ENCODE results near the gene MAPK8IP1.

Gene MAPK8IP1

GRCh38 chr11:45934580-45935318 is 49.3 kb downstream of the MAPK8IP1 start:
- Mint-ChIP-seq H3K36me3 (ENCODE audit: low read depth) (peaks cover 50% of the 10 kb centered on the region), H3K27ac (peak overlapping the region; percentile 36), H3K4me1 (peaks cover 37% of the 10 kb centered on the region), H3K4me3 (no peak overlapping the region), H3K27me3 (ENCODE audit: low read depth, poor library complexity) (peaks cover 4% of the 10 kb centered on the region), H3K9me3 (no peaks in the 10 kb centered on the region)
- TF ChIP-seq CTCF (IDR thresholded peaks at IDR 0.05): no peak
- no peak for DNase-seq

GRCh38 chr11:45935349-45936064 is 50.1 kb downstream of the MAPK8IP1 start:
- Mint-ChIP-seq H3K27ac (no peak overlapping the region), H3K4me1 (peaks cover 31% of the 10 kb centered on the region), H3K36me3 (ENCODE audit: low read depth) (peaks cover 52% of the 10 kb centered on the region), H3K27me3 (ENCODE audit: low read depth, poor library complexity) (no peaks in the 10 kb centered on the region), H3K4me3 (no peak overlapping the region), H3K9me3 (no peaks in the 10 kb centered on the region)
- TF ChIP-seq CTCF (IDR thresholded peaks at IDR 0.05): no peak
- no peak for DNase-seq

- H3K4me3 Mint-ChIP-seq: no peak overlapping the region
- no peak for TF ChIP-seq CTCF (IDR thresholded peaks at IDR 0.05)
- no peak for DNase-seq
- peaks cover 55% of the 10 kb centered on the region for H3K36me3 Mint-ChIP-seq (ENCODE audit: low read depth)
- H3K9me3 Mint-ChIP-seq: no peaks in the 10 kb centered on the region
- no peaks in the 10 kb centered on the region for H3K27me3 Mint-ChIP-seq (ENCODE audit: low read depth, poor library complexity)
- peaks cover 25% of the 10 kb centered on the region for H3K4me1 Mint-ChIP-seq
- no peak overlapping the region for H3K27ac Mint-ChIP-seq
These were observed 51.1 kb downstream of the MAPK8IP1 start for GRCh38 chr11:45936511-45937054.

GRCh38 chr11:45937916-45938315 is 52.5 kb downstream of the MAPK8IP1 start:
- no peak for DNase-seq
- TF ChIP-seq CTCF (IDR thresholded peaks at IDR 0.05): no peak
- H3K27ac Mint-ChIP-seq: no peak overlapping the region
- H3K27me3 Mint-ChIP-seq (ENCODE audit: low read depth, poor library complexity): no peaks in the 10 kb centered on the region
- H3K4me3 Mint-ChIP-seq: no peak overlapping the region
- peaks cover 11% of the 10 kb centered on the region for H3K4me1 Mint-ChIP-seq
- no peaks in the 10 kb centered on the region for H3K9me3 Mint-ChIP-seq
- H3K36me3 Mint-ChIP-seq (ENCODE audit: low read depth): peaks cover 54% of the 10 kb centered on the region

- H3K4me1 Mint-ChIP-seq: peaks cover 3% of the 10 kb centered on the region
- TF ChIP-seq CTCF (IDR thresholded peaks at IDR 0.05): no peak
- H3K9me3 Mint-ChIP-seq: no peaks in the 10 kb centered on the region
- H3K4me3 Mint-ChIP-seq: no peak overlapping the region
- no peak for DNase-seq
- H3K27ac Mint-ChIP-seq: no peak overlapping the region
- peaks cover 3% of the 10 kb centered on the region for H3K27me3 Mint-ChIP-seq (ENCODE audit: low read depth, poor library complexity)
- H3K36me3 Mint-ChIP-seq (ENCODE audit: low read depth): peaks cover 55% of the 10 kb centered on the region
These were observed 54.4 kb downstream of the MAPK8IP1 start for GRCh38 chr11:45939836-45940235.

All from nephron progenitor cell (in vitro differentiated cells).